ENCODE data around the gene KIF26B. TPM values are rescaled to one million over a fixed set of nuclear protein-coding genes. Genes with fewer than 3 reads are reported as not detected.

Gene KIF26B
- total RNA-seq, 1 experiment from 2014 or later, result 1.6 TPM

DNA sequence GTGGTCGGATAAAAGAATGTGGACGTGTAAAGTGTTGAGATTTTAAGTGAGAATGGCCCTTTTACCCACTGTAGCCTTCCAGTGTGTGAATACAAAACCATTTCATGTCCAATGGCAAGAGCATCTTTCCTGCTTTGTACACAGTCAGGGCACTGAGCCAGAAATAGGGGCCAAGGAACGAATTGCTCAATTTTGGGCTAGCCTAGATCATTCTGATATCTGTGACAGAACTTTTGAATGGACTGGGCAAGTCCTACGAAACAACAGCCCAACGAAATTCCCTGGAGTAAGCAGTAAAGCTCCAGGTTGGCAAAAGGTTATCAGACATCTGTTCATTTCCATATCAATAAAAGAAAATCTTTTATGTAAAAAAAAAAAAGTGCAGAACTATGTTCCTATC, 5.5 kb downstream of the KIF26B start:
- Mint-ChIP-seq H3K4me1 (ENCODE audit: insufficient read depth, unreplicated experiment) (peaks cover 8% of the 10 kb centered on the region), H3K4me3 (ENCODE audit: unreplicated experiment) (no peak overlapping the region), H3K27ac (ENCODE audit: low read depth, unreplicated experiment) (no peak overlapping the region), H3K36me3 (ENCODE audit: insufficient read depth, unreplicated experiment) (no peaks in the 10 kb centered on the region), H3K9me3 (ENCODE audit: unreplicated experiment) (no peaks in the 10 kb centered on the region), H3K27me3 (ENCODE audit: insufficient read depth, unreplicated experiment) (peaks cover 37% of the 10 kb centered on the region)
- no TSS peak for BruUV-seq (replicated peaks)
- ChIA-PET POLR2A (interaction anchor here (1.3 kb wide), 1 partner anchor 98 kb away, joined by 3 read pairs; no protein-coding TSS in a partner anchor), CTCF (interaction anchor here (0.6 to 2.5 kb wide), 10 partner anchors 11 to 1366 kb away, joined by 3 to 15 read pairs (median 4); no protein-coding TSS in a partner anchor)
- peak; percentile 49 for DNase-seq (ENCODE audit: unreplicated experiment)
- TF ChIP-seq, protein P1, sequence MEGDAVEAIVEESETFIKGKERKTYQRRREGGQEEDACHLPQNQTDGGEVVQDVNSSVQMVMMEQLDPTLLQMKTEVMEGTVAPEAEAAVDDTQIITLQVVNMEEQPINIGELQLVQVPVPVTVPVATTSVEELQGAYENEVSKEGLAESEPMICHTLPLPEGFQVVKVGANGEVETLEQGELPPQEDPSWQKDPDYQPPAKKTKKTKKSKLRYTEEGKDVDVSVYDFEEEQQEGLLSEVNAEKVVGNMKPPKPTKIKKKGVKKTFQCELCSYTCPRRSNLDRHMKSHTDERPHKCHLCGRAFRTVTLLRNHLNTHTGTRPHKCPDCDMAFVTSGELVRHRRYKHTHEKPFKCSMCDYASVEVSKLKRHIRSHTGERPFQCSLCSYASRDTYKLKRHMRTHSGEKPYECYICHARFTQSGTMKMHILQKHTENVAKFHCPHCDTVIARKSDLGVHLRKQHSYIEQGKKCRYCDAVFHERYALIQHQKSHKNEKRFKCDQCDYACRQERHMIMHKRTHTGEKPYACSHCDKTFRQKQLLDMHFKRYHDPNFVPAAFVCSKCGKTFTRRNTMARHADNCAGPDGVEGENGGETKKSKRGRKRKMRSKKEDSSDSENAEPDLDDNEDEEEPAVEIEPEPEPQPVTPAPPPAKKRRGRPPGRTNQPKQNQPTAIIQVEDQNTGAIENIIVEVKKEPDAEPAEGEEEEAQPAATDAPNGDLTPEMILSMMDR (IDR thresholded peaks at IDR 0.05; ENCODE audit: unreplicated experiment), result no peak
- intact Hi-C loops (cut with micrococcal nuclease), result no loop called here

DNA sequence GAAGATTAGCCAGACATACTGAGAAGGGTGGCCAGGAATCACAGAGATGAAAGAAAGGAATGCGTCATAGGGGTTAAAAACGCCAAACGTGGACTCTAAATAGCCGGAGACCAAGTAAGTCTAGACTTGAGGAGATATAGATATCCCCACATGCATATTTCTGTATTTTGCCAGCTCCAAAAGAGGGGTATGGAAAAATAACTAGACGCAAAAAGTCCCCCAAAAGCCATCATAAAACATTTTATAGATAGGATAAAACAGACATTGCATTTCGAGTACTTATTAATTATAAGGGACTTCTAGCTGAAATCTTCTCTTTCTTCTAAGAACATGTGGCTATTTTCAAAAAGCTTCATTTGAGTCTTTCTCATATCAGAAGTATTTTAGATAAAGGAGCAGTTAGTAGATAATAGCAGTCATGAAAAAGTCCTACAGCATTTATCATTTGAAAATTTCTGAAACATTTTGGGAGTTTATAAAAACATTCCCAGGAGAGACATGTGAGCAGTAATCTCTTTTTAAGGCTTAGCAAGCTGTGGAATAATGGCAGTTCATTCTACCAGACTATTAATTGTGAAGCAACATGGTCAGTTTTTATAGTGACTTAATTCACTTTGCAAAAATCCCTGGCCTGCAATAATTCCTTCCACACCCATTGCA, 6.1 kb downstream of the KIF26B start:
- Mint-ChIP-seq H3K27me3 (ENCODE audit: insufficient read depth, unreplicated experiment) (peaks cover 43% of the 10 kb centered on the region), H3K27ac (ENCODE audit: low read depth, unreplicated experiment) (no peak overlapping the region), H3K4me1 (ENCODE audit: insufficient read depth, unreplicated experiment) (peaks cover 12% of the 10 kb centered on the region), H3K9me3 (ENCODE audit: unreplicated experiment) (no peaks in the 10 kb centered on the region), H3K4me3 (ENCODE audit: unreplicated experiment) (no peak overlapping the region), H3K36me3 (ENCODE audit: insufficient read depth, unreplicated experiment) (no peaks in the 10 kb centered on the region)
- ChIA-PET CTCF (interaction anchor here (0.5 to 2.5 kb wide), 8 partner anchors 12 to 1366 kb away, joined by 3 to 15 read pairs (median 4); no protein-coding TSS in a partner anchor), POLR2A (interaction anchor here (1.3 kb wide), 1 partner anchor 97 kb away, joined by 3 read pairs; no protein-coding TSS in a partner anchor)
- BruUV-seq (replicated peaks), result no TSS peak
- no peak for DNase-seq (ENCODE audit: unreplicated experiment)
- intact Hi-C loops (cut with micrococcal nuclease), result no loop called here
- TF ChIP-seq, protein P1 (IDR thresholded peaks at IDR 0.05; ENCODE audit: unreplicated experiment), result no peak

DNA sequence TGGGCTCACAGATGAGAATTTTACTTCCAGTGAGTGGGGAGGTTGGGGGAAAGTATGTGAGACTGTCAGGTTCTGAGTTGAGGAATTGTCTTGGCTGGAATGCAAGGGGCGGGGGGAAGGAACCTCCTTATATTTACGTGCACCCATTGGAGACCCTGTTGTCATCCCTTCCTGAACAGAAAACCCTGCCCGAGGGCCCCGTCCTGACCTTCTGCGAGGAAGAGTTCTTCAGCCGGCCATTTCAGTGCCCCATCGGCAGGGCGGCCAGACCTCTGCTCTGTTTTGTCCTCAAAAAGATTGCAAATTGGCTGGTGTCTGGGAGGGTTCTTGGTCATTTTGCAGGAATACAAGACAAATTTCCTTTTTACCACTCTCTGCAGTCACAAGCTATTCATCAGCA, 7.1 kb downstream of the KIF26B start:
- peaks cover 51% of the 10 kb centered on the region for H3K27me3 Mint-ChIP-seq (ENCODE audit: insufficient read depth, unreplicated experiment)
- no peaks in the 10 kb centered on the region for H3K9me3 Mint-ChIP-seq (ENCODE audit: unreplicated experiment)
- TF ChIP-seq, protein P1 (IDR thresholded peaks at IDR 0.05; ENCODE audit: unreplicated experiment), result no peak
- no peak overlapping the region for H3K4me3 Mint-ChIP-seq (ENCODE audit: unreplicated experiment)
- BruUV-seq (replicated peaks), result no TSS peak
- DNase-seq (ENCODE audit: unreplicated experiment), result no peak
- POLR2A ChIA-PET, result no interaction called here
- CTCF ChIA-PET, result interaction anchor here (0.9 to 1.1 kb wide), 2 partner anchors 13 to 987 kb away, joined by 3 read pairs; no protein-coding TSS in a partner anchor
- no peak overlapping the region for H3K27ac Mint-ChIP-seq (ENCODE audit: low read depth, unreplicated experiment)
- intact Hi-C loops (cut with micrococcal nuclease), result no loop called here
- H3K36me3 Mint-ChIP-seq (ENCODE audit: insufficient read depth, unreplicated experiment), result no peaks in the 10 kb centered on the region
- H3K4me1 Mint-ChIP-seq (ENCODE audit: insufficient read depth, unreplicated experiment), result peaks cover 20% of the 10 kb centered on the region

DNA sequence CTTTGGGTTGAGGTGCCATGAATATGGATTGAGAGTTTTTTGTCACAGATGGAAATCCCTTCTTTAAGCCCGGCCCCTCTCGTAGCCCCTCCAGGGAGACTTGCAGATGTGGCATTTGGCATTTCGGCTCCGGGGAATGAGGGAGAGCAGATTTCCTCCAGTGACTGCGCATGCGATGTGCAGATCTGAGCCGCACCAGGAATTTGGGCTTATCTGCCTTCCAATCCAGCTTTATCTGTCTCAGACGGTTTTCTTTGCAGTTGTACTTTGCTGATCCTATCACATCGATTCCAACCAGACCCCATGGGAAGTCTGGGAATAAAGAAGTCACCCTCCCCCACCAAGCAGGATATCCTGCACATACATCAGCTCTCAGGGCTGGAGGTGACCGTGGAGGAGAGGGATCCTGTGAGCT, 11.7 kb downstream of the KIF26B start:
- TF ChIP-seq, protein P1 (IDR thresholded peaks at IDR 0.05; ENCODE audit: unreplicated experiment), result no peak
- Mint-ChIP-seq H3K36me3 (ENCODE audit: insufficient read depth, unreplicated experiment) (no peaks in the 10 kb centered on the region), H3K4me3 (ENCODE audit: unreplicated experiment) (peak overlapping the region; percentile 1), H3K27ac (ENCODE audit: low read depth, unreplicated experiment) (no peak overlapping the region), H3K27me3 (ENCODE audit: insufficient read depth, unreplicated experiment) (peaks cover 34% of the 10 kb centered on the region), H3K9me3 (ENCODE audit: unreplicated experiment) (no peaks in the 10 kb centered on the region), H3K4me1 (ENCODE audit: insufficient read depth, unreplicated experiment) (peaks cover 12% of the 10 kb centered on the region)
- intact Hi-C loops (cut with micrococcal nuclease), result no loop called here
- BruUV-seq (replicated peaks), result no TSS peak
- DNase-seq (ENCODE audit: unreplicated experiment), result no peak
- ChIA-PET CTCF (interaction anchor here (0.6 to 3.4 kb wide), 6 partner anchors 10 to 1284 kb away, joined by 3 to 42 read pairs (median 4); partner anchors contain the start of gene KIF26B), POLR2A (interaction anchor here (0.6 to 0.7 kb wide), 3 partner anchors 8 to 737 kb away, joined by 3 to 4 read pairs (median 3); no protein-coding TSS in a partner anchor)
